Mesendoderm (in vitro differentiated cells): ENCODE data around the gene FRMD4B.

Experiments used
- DNase-seq: peaks from one replicate; pipeline ENCODE4 v3.0.0; 2013
- H2AK5ac ChIP-seq: 2 replicates; pipeline ENCODE4 v1.6.1; 2013; ENCODE audit warnings: low read length, inconsistent platforms
- H2BK120ac ChIP-seq: 2 replicates; pipeline ENCODE4 v1.6.1; 2013; ENCODE audit warnings: low read depth, mild to moderate bottlenecking, low read length, moderate library complexity, mixed read lengths
- H2BK15ac ChIP-seq: replicated peaks from 2 replicates; pipeline ENCODE4 v1.6.1; 2013; ENCODE audit warnings: low read depth, mild to moderate bottlenecking, moderate library complexity
- H2BK5ac ChIP-seq: 2 replicates; pipeline ENCODE4 v1.6.1; 2013; ENCODE audit warnings: low read length, inconsistent platforms
- H3K18ac ChIP-seq: 2 replicates; pipeline ENCODE4 v1.6.1; 2013; ENCODE audit warnings: mild to moderate bottlenecking, low read length, mixed read lengths
- H3K23ac ChIP-seq: one replicate; pipeline ENCODE4 v1.6.1; 2013; ENCODE audit warnings: low read length
- H3K27ac ChIP-seq: 2 replicates; pipeline ENCODE4 v1.5.1; 2013; ENCODE audit warnings: low read depth, mild to moderate bottlenecking, inconsistent platforms, low read length, moderate library complexity
- H3K27me3 ChIP-seq: 2 replicates; pipeline ENCODE4 v1.6.1; 2013; ENCODE audit warnings: low read length, control low read depth, mild to moderate bottlenecking, inconsistent platforms; ENCODE audit not compliant: insufficient read depth, poor library complexity
- H3K36me3 ChIP-seq: 2 replicates; pipeline ENCODE4 v1.6.1; 2013; ENCODE audit warnings: low read length, inconsistent platforms; ENCODE audit not compliant: control insufficient read depth, insufficient read depth
- H3K4ac ChIP-seq: one replicate; pipeline ENCODE4 v1.6.1; 2013; ENCODE audit warnings: low read depth, mild to moderate bottlenecking, low read length, moderate library complexity
- H3K4me1 ChIP-seq: 2 replicates; pipeline ENCODE4 v1.6.1; 2013; ENCODE audit warnings: low read depth, low read length, inconsistent platforms; ENCODE audit not compliant: control insufficient read depth
- H3K4me2 ChIP-seq: 2 replicates; pipeline ENCODE4 v1.6.1; 2013; ENCODE audit warnings: low read length
- H3K4me3 ChIP-seq: 2 replicates; pipeline ENCODE4 v1.5.1; 2013; ENCODE audit warnings: mild to moderate bottlenecking, low read length
- H3K56ac ChIP-seq: one replicate; pipeline ENCODE4 v1.6.1; 2013; ENCODE audit warnings: low read length
- H3K79me1 ChIP-seq: 2 replicates; pipeline ENCODE4 v1.6.1; 2013; ENCODE audit warnings: low read length, inconsistent platforms
- H3K79me2 ChIP-seq: 2 replicates; pipeline ENCODE4 v1.6.1; 2013; ENCODE audit warnings: mild to moderate bottlenecking, low read length; ENCODE audit not compliant: control insufficient read depth, insufficient read depth
- H3K9ac ChIP-seq: 2 replicates; pipeline ENCODE4 v1.6.1; 2013; ENCODE audit warnings: low read length, inconsistent platforms
- H4K5ac ChIP-seq: one replicate; pipeline ENCODE4 v1.6.1; 2013; ENCODE audit warnings: low read length
- H4K8ac ChIP-seq: one replicate; pipeline ENCODE4 v1.6.1; 2013; ENCODE audit warnings: low read depth, mild to moderate bottlenecking, control low read depth, low read length, moderate library complexity
- WGBS: extraction: QIAGEN DNeasy Blood & Tissue Kit; methylation state at CpG from one replicate; pipeline ENCODE4 v1.1.7; 2013; ENCODE audit warnings: low lambda C conversion rate, missing lambda C conversion rate; ENCODE audit not compliant: insufficient coverage; ENCODE audit errors: extremely low coverage; 5-methylcytosine and 5-hydroxymethylcytosine counted together

Gene FRMD4B

DNA sequence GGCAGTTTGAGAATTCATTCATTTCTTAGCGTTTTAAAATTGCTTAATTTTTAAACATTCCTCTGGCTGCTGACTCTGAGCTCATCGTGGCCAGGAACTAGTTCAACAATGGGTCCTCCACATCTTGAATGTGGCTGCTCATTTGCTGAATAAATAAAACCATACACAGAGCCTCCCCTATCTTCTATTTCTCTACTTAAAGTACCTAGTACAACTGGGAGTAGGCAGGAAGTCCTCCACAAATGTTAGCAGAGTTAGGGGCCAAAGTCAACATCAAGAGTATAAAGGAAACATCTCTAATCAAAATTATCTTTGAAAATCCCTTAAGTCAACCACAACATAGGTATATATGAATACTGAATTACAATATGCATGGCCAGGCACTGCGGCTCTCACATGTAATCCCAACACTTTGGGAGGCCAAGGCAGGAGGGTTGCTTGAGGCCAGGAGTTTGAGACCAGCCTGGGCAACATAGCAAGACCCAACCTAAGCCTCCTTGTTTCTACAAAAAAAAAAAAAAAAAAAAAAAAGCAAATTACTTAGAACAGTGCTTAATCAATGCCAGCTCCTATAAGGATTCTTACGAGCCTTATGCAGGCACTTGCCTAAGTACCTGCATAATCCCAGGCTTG, 206.0 kb downstream of the FRMD4B start:
- Histone ChIP-seq H3K18ac (no peak overlapping the region), H3K9ac (no peak overlapping the region), H3K27me3 (no peaks in the 10 kb centered on the region), H3K79me1 (no peaks in the 10 kb centered on the region), H3K4ac (no peak overlapping the region), H3K36me3 (peaks cover 2% of the 10 kb centered on the region), H2BK5ac (no peak overlapping the region), H2BK15ac (no peak overlapping the region), H4K5ac (no peak overlapping the region), H4K8ac (no peak overlapping the region), H3K23ac (no peak overlapping the region), H3K56ac (no peak overlapping the region), H2BK120ac (no peak overlapping the region), H3K27ac (no peak overlapping the region), H2AK5ac (no peak overlapping the region), H3K4me3 (no peak overlapping the region), H3K4me2 (no peak overlapping the region), H3K4me1 (no peaks in the 10 kb centered on the region), H3K79me2 (no peaks in the 10 kb centered on the region)
- no CpG with 5 or more reads among the region's 4 CpGs for WGBS
- no peak for DNase-seq

- H4K8ac ChIP-seq, result no peak overlapping the region
- H3K56ac ChIP-seq, result no peak overlapping the region
- no peak overlapping the region for H2BK5ac ChIP-seq
- peaks cover 2% of the 10 kb centered on the region for H3K36me3 ChIP-seq
- H3K9ac ChIP-seq, result no peak overlapping the region
- H3K4ac ChIP-seq, result no peak overlapping the region
- no peak overlapping the region for H3K4me2 ChIP-seq
- no peaks in the 10 kb centered on the region for H3K79me2 ChIP-seq
- no peak overlapping the region for H2AK5ac ChIP-seq
- no peaks in the 10 kb centered on the region for H3K4me1 ChIP-seq
- H3K23ac ChIP-seq, result no peak overlapping the region
- H4K5ac ChIP-seq, result no peak overlapping the region
- no peak overlapping the region for H3K4me3 ChIP-seq
- no peaks in the 10 kb centered on the region for H3K27me3 ChIP-seq
- H3K79me1 ChIP-seq, result no peaks in the 10 kb centered on the region
- no peak overlapping the region for H3K27ac ChIP-seq
- no peak overlapping the region for H2BK15ac ChIP-seq
- no peak overlapping the region for H2BK120ac ChIP-seq
- no CpG with 5 or more reads among the region's 5 CpGs for WGBS
- DNase-seq, result peak; percentile 44
- H3K18ac ChIP-seq, result no peak overlapping the region
Observed at GRCh38 chr3:69178838-69179739, 206.8 kb downstream of the FRMD4B start.

- H3K4ac ChIP-seq, result no peak overlapping the region
- H3K4me2 ChIP-seq, result no peak overlapping the region
- no peak overlapping the region for H3K9ac ChIP-seq
- H2AK5ac ChIP-seq, result no peak overlapping the region
- H4K5ac ChIP-seq, result no peak overlapping the region
- no peak overlapping the region for H2BK15ac ChIP-seq
- H4K8ac ChIP-seq, result no peak overlapping the region
- H3K79me2 ChIP-seq, result no peaks in the 10 kb centered on the region
- no peak overlapping the region for H3K56ac ChIP-seq
- peaks cover 2% of the 10 kb centered on the region for H3K36me3 ChIP-seq
- no peaks in the 10 kb centered on the region for H3K27me3 ChIP-seq
- WGBS, result no CpG with 5 or more reads among the region's 4 CpGs
- no peak overlapping the region for H3K4me3 ChIP-seq
- H3K27ac ChIP-seq, result no peak overlapping the region
- DNase-seq, result no peak
- no peaks in the 10 kb centered on the region for H3K79me1 ChIP-seq
- H3K18ac ChIP-seq, result no peak overlapping the region
- H2BK120ac ChIP-seq, result no peak overlapping the region
- H2BK5ac ChIP-seq, result no peak overlapping the region
- no peaks in the 10 kb centered on the region for H3K4me1 ChIP-seq
- H3K23ac ChIP-seq, result no peak overlapping the region
Observed at GRCh38 chr3:69178082-69178481, 207.8 kb downstream of the FRMD4B start.

GRCh38 chr3:69174871-69175737, 210.8 kb downstream of the FRMD4B start:
- Histone ChIP-seq H3K4ac (no peak overlapping the region), H3K4me3 (no peak overlapping the region), H3K27ac (no peak overlapping the region), H3K9ac (no peak overlapping the region), H4K8ac (no peak overlapping the region), H3K4me1 (no peaks in the 10 kb centered on the region), H4K5ac (no peak overlapping the region), H2BK120ac (no peak overlapping the region), H3K79me1 (no peaks in the 10 kb centered on the region), H3K27me3 (no peaks in the 10 kb centered on the region), H3K79me2 (no peaks in the 10 kb centered on the region), H2BK15ac (no peak overlapping the region), H3K36me3 (no peaks in the 10 kb centered on the region), H3K18ac (no peak overlapping the region), H2AK5ac (no peak overlapping the region), H3K56ac (no peak overlapping the region), H3K4me2 (no peak overlapping the region), H3K23ac (no peak overlapping the region), H2BK5ac (no peak overlapping the region)
- no peak for DNase-seq
- WGBS, result no CpG with 5 or more reads among the region's 4 CpGs

DNA sequence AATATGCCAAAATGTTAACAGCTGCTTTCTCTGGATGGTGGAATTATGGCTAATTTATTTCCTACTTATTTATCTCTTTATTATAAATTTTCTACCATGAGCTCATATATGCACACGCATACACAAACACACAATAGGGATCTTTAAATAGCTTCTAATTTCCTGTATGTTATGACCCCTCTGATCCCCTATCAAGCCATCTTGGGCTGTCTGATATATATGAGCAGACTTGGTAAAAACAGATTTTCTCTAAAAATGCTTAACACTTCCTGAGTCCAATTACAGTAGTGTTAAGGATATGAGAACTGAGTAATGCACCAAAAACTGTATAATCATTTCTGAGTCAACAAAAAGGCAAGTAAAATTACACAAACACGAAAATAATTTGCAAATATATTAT, 211.4 kb downstream of the FRMD4B start:
- H3K4me1 ChIP-seq, result no peaks in the 10 kb centered on the region
- H3K4ac ChIP-seq, result no peak overlapping the region
- no peaks in the 10 kb centered on the region for H3K79me2 ChIP-seq
- no peak overlapping the region for H3K18ac ChIP-seq
- no peak overlapping the region for H3K23ac ChIP-seq
- H3K27me3 ChIP-seq, result no peaks in the 10 kb centered on the region
- H3K4me2 ChIP-seq, result no peak overlapping the region
- H3K27ac ChIP-seq, result no peak overlapping the region
- H2AK5ac ChIP-seq, result no peak overlapping the region
- no peak overlapping the region for H3K4me3 ChIP-seq
- DNase-seq, result no peak
- H4K5ac ChIP-seq, result no peak overlapping the region
- H3K79me1 ChIP-seq, result no peaks in the 10 kb centered on the region
- no peak overlapping the region for H2BK15ac ChIP-seq
- no peak overlapping the region for H2BK5ac ChIP-seq
- no peak overlapping the region for H2BK120ac ChIP-seq
- no peaks in the 10 kb centered on the region for H3K36me3 ChIP-seq
- no peak overlapping the region for H3K9ac ChIP-seq
- no CpG with 5 or more reads among the region's 2 CpGs for WGBS
- H3K56ac ChIP-seq, result no peak overlapping the region
- no peak overlapping the region for H4K8ac ChIP-seq
